GM23248 (cell line): ENCODE data around the gene ANKS1B. TPM values are rescaled to one million over a fixed set of nuclear protein-coding genes. Genes with fewer than 3 reads are reported as not detected.
A peak's percentile ranks its signal among the peaks of the same experiment; 100 is the strongest.

Experiments
- DNase-seq: peaks from one replicate; pipeline ENCODE4 v3.0.0-alpha.2; 2015
- H2AFZ ChIP-seq: fragments of 200-600 bp; sonication (generic); 2 replicates; pipeline ENCODE4 v1.6.1; 2016; ENCODE audit warnings: antibody characterized with exemption
- H3F3A ChIP-seq: fragments of 200-600 bp; sonication (generic); 2 replicates; pipeline ENCODE4 v1.6.1; 2016; ENCODE audit warnings: mild to moderate bottlenecking, antibody characterized with exemption, mixed run types; ENCODE audit not compliant: insufficient read depth
- H3K27ac ChIP-seq: fragments of 200-600 bp; sonication (generic); 2 replicates; pipeline ENCODE4 v1.5.1; 2016; ENCODE audit warnings: mild to moderate bottlenecking
- H3K27me3 ChIP-seq: fragments of 200-600 bp; sonication (generic); replicated peaks from 2 replicates; pipeline ENCODE4 v1.6.1; 2016; ENCODE audit warnings: mild to moderate bottlenecking; ENCODE audit not compliant: insufficient read depth
- H3K36me3 ChIP-seq: fragments of 200-600 bp; sonication (generic); 2 replicates; pipeline ENCODE4 v1.6.1; 2016; ENCODE audit warnings: low read depth, mild to moderate bottlenecking
- H3K4me1 ChIP-seq: fragments of 200-600 bp; sonication (generic); 2 replicates; pipeline ENCODE4 v1.6.1; 2016; ENCODE audit warnings: mild to moderate bottlenecking; ENCODE audit not compliant: insufficient read depth
- H3K4me2 ChIP-seq: fragments of 200-600 bp; sonication (generic); one replicate; pipeline ENCODE4 v1.6.1; 2016; ENCODE audit warnings: mild to moderate bottlenecking; ENCODE audit not compliant: unreplicated experiment
- H3K4me3 ChIP-seq: fragments of 200-600 bp; sonication (generic); 2 replicates; pipeline ENCODE4 v1.5.1; 2016; ENCODE audit warnings: mild to moderate bottlenecking
- H3K79me2 ChIP-seq: fragments of 200-600 bp; sonication (generic); 2 replicates; pipeline ENCODE4 v1.6.1; 2016; ENCODE audit warnings: mild to moderate bottlenecking; ENCODE audit not compliant: insufficient read depth
- H3K9ac ChIP-seq: fragments of 200-600 bp; sonication (generic); 2 replicates; pipeline ENCODE4 v1.6.1; 2016; ENCODE audit warnings: mild to moderate bottlenecking
- H3K9me2 ChIP-seq: fragments of 200-600 bp; sonication (generic); 2 replicates; pipeline ENCODE4 v1.6.1; 2016; ENCODE audit warnings: mixed run types, mild to moderate bottlenecking, moderate library complexity; ENCODE audit not compliant: insufficient read depth
- H3K9me3 ChIP-seq: fragments of 200-600 bp; sonication (generic); one replicate; pipeline ENCODE4 v1.6.1; 2017; ENCODE audit warnings: low read depth
- H4K20me1 ChIP-seq: fragments of 200-600 bp; sonication (generic); 2 replicates; pipeline ENCODE4 v1.6.0; 2016; ENCODE audit not compliant: insufficient read depth
- EZH2 ChIP-seq: fragments of 200-600 bp; sonication (generic); IDR thresholded peaks from 2 replicates; pipeline ENCODE4 v1.6.1; 2018; ENCODE audit warnings: antibody characterized with exemption, mild to moderate bottlenecking; ENCODE audit not compliant: insufficient read depth, poor library complexity, severe bottlenecking
- EZH2phosphoT487 ChIP-seq: fragments of 200-600 bp; sonication (generic); IDR thresholded peaks from 2 replicates; pipeline ENCODE4 v1.6.1; 2018; ENCODE audit warnings: antibody characterized with exemption, moderate library complexity, mild to moderate bottlenecking, low read depth; ENCODE audit not compliant: insufficient read depth
- WGBS, 2 experiments: methylation state at CpG; one replicate each; pipeline ENCODE4 v1.1.6; 2015 to 2017; ENCODE audit warnings: low lambda C conversion rate in 2 of 2, low coverage in 1 of 2; ENCODE audit errors: missing lambda C conversion rate in 2 of 2; 5-methylcytosine and 5-hydroxymethylcytosine counted together
- in situ Hi-C: fragments of 300-500 bp; cut with MboI; formaldehyde crosslinking; loops from 2 replicates; pipeline ENCODE4 v1.15.0; 2020
- polyA plus RNA-seq: library from polyadenylated mRNA; unstranded; fragments of >200 nt; fragmentation: Nextera tagmentation; extraction: Ambion mirVana; gene quantifications from 2 replicates; pipeline ENCODE4 v1.2.1, GENCODE V29; 2016
- total RNA-seq: library from RNA; depleted of rRNA; stranded (reverse); fragments of >200 nt; shearing (Covaris generic); gene quantifications from 2 replicates; pipeline ENCODE4 v1.2.3, GENCODE V29; 2014

Gene ANKS1B
- total and polyA plus RNA-seq, 2 experiments from 2014 or later = not detected

GRCh38 chr12:99658671-99659349 is 325.9 kb downstream of the ANKS1B start:
- H3K9me2 ChIP-seq = no peaks in the 10 kb centered on the region
- H3K27ac ChIP-seq = no peak overlapping the region
- no peak for TF ChIP-seq EZH2phosphoT487
- no peak for TF ChIP-seq EZH2
- no peaks in the 10 kb centered on the region for H3K9me3 ChIP-seq
- no peak overlapping the region for H3K9ac ChIP-seq
- in situ Hi-C loops = no loop called here
- no peak overlapping the region for H3K4me3 ChIP-seq
- 27% methylated on average over 1 of the region's 1 CpG for WGBS, 2 experiments
- H3K36me3 ChIP-seq = no peaks in the 10 kb centered on the region
- DNase-seq = peak; percentile 31
- H3K79me2 ChIP-seq = no peaks in the 10 kb centered on the region
- H2AFZ ChIP-seq = no peak overlapping the region
- no peaks in the 10 kb centered on the region for H3F3A ChIP-seq
- H3K27me3 ChIP-seq = no peaks in the 10 kb centered on the region
- H3K4me1 ChIP-seq = no peaks in the 10 kb centered on the region
- no peak overlapping the region for H3K4me2 ChIP-seq
- no peaks in the 10 kb centered on the region for H4K20me1 ChIP-seq

- Histone ChIP-seq H3K4me2 (no peak overlapping the region), H3K27me3 (no peaks in the 10 kb centered on the region), H3K27ac (no peak overlapping the region), H3K9ac (no peak overlapping the region), H3K79me2 (no peaks in the 10 kb centered on the region), H3F3A (no peaks in the 10 kb centered on the region), H2AFZ (no peak overlapping the region), H3K9me3 (no peaks in the 10 kb centered on the region), H3K36me3 (no peaks in the 10 kb centered on the region), H4K20me1 (no peaks in the 10 kb centered on the region), H3K4me1 (no peaks in the 10 kb centered on the region), H3K4me3 (no peak overlapping the region), H3K9me2 (no peaks in the 10 kb centered on the region)
- no peak for DNase-seq
- TF ChIP-seq EZH2phosphoT487 (no peak), EZH2 (no peak)
- in situ Hi-C loops = no loop called here
- WGBS, 2 experiments = 31 to 47% methylated on average over 1 of the region's 1 CpG
Observed at GRCh38 chr12:99649551-99649950, 335.2 kb downstream of the ANKS1B start.

GRCh38 chr12:99648183-99648582 is 336.6 kb downstream of the ANKS1B start:
- in situ Hi-C loops = no loop called here

GRCh38 chr12:99647453-99647852 is 337.3 kb downstream of the ANKS1B start, which contains the start of gene GARIN6:
Gene GARIN6, plus strand, starts transcription at chr12:99647753. Its CDS starts 422 bp downstream, at chr12:99648175.
- 15 to 30% methylated on average over 4 of the region's 4 CpGs for WGBS, 2 experiments
- Histone ChIP-seq H3K4me3 (no peak within 1 kb of the TSS), H3K79me2 (no peaks in the 10 kb centered on the region), H3K9me3 (no peaks in the 10 kb centered on the region), H3K27ac (no peak within 1 kb of the TSS), H4K20me1 (no peaks in the 10 kb centered on the region), H2AFZ (no peak within 1 kb of the TSS), H3K27me3 (no peaks in the 10 kb centered on the region), H3K36me3 (no peaks in the 10 kb centered on the region), H3K4me1 (no peaks in the 10 kb centered on the region), H3K9me2 (no peaks in the 10 kb centered on the region), H3F3A (no peaks in the 10 kb centered on the region), H3K4me2 (no peak within 1 kb of the TSS), H3K9ac (no peak within 1 kb of the TSS)
- no peak for DNase-seq
- in situ Hi-C loops = no loop called here
- TF ChIP-seq EZH2phosphoT487 (no peak), EZH2 (no peak)

More at GRCh38 chr12:99648183-99648582, 336.6 kb downstream of the ANKS1B start:
- TF ChIP-seq EZH2phosphoT487 (no peak), EZH2 (no peak)
- no peak for DNase-seq
- Histone ChIP-seq H3K79me2 (no peaks in the 10 kb centered on the region), H3K4me1 (no peaks in the 10 kb centered on the region), H3K4me2 (no peak overlapping the region), H4K20me1 (no peaks in the 10 kb centered on the region), H3K4me3 (no peak overlapping the region), H2AFZ (no peak overlapping the region), H3K9ac (no peak overlapping the region), H3F3A (no peaks in the 10 kb centered on the region), H3K27ac (no peak overlapping the region), H3K9me3 (no peaks in the 10 kb centered on the region), H3K36me3 (no peaks in the 10 kb centered on the region), H3K9me2 (no peaks in the 10 kb centered on the region), H3K27me3 (no peaks in the 10 kb centered on the region)
- 62 to 63% methylated on average over 14 of the region's 14 CpGs for WGBS, 2 experiments
